HG02885 (cell line): Measurements from ENCODE around the gene ZNF746.

Experiments used
- ATAC-seq: cut with Tn5 transposase; IDR thresholded peaks from one replicate; pipeline ENCODE4 v1.9.1; 2021; ENCODE audit warnings: mild to moderate bottlenecking; ENCODE audit not compliant: unreplicated experiment, poor library complexity

ZNF746 gene

DNA sequence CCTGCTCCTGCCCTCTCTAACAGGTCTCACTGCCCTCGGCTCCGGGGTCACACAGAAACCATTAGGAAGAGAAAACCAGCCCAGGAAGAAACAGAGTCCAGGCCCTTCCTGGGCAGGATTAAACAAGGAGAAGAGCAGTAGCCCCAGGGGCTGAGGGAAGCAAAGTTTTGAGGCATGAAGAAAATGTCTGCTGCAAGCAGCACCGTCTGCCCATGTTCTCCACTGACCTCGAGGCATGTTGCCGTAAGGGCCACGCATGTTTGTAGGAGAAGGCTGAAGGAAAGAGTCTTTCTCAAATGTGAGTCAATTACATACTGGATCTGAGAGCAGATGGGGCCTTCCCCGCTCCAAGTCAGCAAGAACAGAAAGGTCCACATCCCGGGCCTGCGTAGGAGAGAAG is 4.2 kb downstream of the ZNF746 start:
- ATAC-seq, result no peak

- no peak for ATAC-seq
Observed at GRCh38 chr7:149490083-149490760, 7.4 kb downstream of the ZNF746 start.

DNA sequence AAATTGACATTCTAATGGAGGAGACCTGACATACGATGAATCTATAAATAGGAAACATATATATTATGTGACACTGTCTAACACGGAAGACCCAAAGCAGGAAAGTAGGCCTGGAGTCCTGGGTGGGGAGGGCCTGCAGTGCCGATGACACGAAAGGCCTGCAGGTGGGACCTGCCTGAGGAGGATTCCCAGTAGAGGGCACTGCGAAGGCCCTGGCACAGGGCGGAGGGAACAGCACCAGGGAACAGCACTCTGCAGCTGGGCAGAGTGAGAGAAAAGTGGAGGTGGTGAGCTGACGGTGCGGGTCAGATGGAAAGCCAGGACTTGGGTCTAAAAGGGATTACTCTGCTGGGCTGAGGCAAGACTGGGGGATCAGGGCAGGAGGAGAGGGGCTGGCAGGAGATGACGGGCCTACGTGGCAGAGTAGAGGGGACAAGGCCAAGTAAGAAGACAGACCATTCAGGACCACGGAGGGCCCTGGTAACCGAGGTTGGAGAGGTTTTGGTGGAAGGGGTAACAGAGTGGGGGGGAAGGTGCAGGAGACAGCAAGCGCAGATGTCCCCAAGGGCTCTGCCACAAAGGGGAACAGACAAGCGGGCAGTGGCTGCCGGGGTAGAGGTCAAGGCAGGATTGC is 8.1 kb downstream of the ZNF746 start:
- ATAC-seq, result no peak

GRCh38 chr7:149479568-149479967 is 18.0 kb downstream of the ZNF746 start:
- no peak for ATAC-seq

DNA sequence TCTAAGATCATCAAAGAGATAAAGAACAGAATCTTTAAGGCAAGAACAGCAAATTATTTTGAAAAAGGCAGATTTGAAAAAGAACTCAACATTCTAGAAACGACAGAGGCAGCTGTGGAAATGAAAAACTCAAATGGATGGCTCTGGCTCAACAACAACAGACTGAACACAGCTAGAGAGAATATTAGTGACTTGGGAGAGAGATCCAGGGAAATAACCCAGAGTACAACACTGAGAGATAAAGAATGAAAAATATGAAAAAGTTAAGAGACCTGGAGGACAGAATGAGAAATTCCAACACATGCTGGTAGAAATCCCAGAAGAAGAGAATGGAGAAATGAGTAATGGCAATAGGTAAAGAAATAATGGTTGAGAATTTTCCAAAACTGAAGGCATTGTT is 18.9 kb downstream of the ZNF746 start:
- ATAC-seq, result no peak

GRCh38 chr7:149477494-149478443 is 19.8 kb downstream of the ZNF746 start:
- no peak for ATAC-seq

- no peak for ATAC-seq
Observed at GRCh38 chr7:149476791-149477190, 20.8 kb downstream of the ZNF746 start.

DNA sequence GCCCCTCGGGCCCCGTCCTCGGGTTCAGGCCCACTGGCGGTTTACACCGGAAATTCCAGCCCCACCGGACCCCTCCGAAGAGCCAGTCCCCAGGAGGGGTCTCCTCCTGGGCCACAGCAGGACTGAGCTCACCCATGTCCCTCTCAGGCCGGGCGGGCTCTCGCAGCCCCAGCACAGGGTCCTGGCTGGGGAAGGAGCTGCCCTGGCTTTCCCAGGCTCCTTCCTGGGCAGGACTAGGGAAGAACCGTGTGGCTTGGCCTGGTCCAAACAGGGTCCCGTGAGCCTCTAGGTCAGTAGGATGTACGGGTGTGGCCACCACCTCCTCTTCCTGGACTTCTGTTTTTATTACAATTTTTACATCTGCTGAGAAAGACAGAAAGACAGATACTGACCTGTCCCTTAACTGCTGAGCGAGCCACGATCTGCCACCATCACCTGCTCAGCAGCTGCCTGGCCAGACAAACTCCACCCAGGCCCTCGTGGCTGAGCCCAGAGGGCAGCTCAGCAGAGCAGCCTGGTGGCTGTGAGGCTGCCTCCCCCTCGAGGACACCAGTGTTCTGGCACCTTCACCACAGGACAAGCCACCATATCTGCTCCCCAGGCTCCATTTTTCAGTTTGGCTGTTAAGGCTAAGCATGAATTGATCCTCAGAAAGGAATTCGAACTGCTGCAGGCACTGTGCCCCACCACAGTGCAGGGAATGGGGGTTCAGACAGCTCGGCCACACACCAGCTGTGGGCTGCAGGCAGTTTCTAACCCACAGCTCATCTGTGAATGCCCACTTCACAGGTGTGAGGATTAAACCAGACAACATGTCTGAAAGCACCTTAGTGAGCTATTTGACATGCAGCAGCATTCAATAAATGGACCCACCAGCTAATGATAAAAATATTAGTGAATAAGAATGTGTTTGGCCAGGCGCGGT is 22.2 kb downstream of the ZNF746 start:
- ATAC-seq, result no peak

DNA sequence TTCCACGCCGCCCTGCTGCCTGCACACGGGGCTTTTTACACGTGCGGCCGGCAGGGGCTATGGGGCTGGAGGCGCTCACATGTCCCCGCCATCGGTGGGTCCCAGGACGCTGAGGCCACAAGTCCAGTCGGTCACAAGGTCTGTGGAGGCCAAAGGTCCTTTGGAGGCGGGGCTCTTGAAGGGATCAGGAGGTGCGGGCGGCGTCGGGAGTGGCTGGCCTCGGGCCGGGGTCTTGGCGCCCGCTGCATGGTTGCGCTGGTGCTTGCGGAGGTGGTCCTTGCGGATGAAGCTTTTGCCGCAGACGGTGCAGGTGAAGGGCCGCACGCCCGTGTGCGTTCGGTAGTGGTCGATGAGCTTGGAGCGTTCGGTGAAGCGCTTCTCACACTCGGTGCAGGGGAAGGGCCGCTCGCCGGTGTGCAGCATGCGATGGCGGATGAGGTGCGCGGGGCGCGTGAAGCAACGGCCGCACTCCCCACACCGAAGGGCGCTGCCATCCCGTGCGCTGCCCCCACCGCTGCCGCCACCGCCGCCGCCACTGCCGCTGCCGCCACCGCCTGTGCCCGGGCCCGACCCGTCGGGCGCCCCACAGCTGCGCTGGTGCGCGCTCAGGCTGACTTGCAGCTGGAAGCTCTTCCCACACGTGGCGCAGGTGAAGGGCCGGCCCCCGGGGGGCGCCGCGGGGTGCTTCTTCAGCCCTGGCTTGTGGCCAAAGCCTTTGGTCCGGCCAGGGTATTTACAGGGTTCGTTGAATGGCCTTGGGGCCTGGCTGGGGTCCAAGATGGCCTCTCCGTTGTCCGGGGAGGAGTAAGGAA is 23.1 kb downstream of the ZNF746 start:
- no peak for ATAC-seq

- ATAC-seq, result no peak
Observed at GRCh38 chr7:149473251-149473650, 24.4 kb downstream of the ZNF746 start.

- no peak for ATAC-seq
Observed at GRCh38 chr7:149471289-149471953, 26.2 kb downstream of the ZNF746 start.

GRCh38 chr7:149469806-149470205 is 27.8 kb downstream of the ZNF746 start:
- ATAC-seq, result no peak

DNA sequence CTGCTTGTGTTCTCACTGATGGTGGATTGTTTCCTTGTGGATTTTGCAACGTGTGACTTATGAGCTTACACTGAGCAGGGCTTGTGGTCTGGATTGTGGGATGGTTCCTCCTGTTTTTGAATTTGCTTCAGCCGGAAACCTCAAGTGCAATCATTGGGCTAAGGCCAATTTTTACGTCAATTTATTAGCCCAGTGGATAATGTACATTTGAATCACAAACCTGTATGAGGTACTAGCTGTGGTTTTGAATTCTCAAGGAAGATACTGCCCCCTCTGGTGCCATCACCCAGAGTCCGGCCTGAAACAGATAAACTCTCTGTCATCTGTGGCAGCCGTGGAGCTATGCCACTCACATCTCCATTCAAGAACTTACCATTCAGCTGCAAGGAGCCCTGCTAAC is 29.4 kb downstream of the ZNF746 start:
- no peak for ATAC-seq

DNA sequence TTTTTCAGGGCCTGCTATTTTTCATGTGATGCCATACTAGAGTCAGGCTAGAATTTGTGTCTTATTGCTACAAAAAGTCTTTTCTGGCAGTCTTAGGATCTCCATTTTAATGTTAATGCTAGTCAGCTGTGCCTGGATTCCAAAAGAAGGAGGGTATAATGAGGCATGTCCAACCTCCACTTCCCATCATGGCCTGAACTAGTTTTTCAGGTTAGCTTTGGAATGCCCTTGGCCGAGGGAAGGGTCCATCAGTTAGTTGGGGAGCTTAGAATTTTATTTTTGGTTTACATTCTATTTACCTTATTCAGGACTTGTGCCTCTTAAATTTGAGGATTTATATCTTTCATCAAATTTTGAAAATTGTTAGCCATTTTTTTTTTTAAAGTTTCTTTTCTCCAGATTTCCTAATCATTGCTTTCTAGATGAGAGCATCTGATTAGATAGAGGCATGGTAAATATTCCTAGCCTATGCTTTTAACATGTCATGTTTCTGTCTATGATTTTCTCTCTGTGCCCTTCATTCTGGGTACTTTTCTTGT is 30.2 kb downstream of the ZNF746 start:
- no peak for ATAC-seq

DNA sequence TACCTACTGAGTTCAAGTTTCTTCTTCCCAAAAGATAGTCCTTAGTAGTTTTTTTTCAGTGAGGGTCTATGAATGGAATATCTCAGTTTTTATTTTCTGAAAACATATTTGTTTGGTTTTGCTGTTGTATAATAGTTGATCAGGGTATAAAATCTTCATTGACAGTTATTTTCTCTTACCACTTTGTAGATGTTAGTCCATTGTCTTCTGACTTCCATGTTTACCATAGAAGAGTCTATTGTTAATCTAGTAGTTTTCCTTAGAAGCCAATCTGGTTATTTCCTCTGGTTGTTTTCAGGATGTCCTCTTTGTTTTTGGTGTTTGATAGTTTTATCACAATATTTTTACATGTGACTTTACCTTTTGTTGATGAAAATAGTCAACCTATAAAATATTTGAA is 31.2 kb downstream of the ZNF746 start:
- no peak for ATAC-seq

DNA sequence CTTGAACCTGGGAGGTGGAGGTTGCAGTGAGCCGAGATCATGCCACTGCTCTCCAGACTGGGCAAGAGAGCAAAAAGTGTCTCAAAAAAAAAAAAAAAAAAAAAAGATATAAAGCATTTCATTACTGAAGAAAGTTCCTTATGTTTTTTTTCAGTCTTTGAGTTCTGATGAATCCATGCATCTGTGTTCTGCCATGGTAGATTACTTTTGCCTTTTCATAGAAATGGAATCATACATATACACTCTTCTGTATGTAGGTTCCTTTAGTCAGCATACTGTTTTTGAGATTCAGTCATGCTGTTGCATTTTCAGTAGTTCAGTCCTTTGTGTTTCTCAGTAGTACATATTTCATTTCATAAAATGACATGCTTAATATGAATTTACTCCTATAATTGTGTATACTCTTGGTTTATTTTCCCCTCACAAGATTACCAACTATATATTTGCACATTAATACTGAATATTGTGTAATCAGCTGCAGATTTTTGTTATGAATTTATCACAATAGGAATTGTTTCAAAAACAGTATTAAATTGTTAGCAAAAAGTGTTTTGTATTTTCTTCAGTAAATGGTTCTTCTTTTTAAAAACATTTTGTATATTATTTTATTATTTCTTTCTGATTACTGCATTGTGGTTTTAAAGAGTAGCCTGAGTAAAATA is 34.0 kb downstream of the ZNF746 start:
- no peak for ATAC-seq

DNA sequence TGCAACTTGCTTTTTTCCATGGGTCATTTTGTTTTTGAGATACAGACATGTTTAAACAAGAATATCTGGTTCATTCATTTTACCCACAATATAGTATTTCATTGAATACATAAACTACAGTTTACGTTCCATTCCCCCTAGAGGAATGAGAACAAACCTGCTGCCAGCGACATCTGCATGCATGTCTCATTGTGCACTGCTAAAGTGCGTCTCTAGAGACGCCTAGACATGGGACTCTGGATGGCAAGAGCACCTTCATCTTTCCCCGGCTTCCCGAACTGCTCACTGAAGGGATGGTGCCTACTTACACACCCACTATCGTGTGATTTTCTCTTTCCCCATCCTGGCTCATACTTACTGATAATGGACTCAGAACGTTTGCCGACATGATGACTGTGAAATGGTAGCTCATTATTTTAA is 35.5 kb downstream of the ZNF746 start:
- ATAC-seq, result no peak
